Measurements from ENCODE around the gene OSBPL10. TPM values are rescaled to one million over a fixed set of nuclear protein-coding genes. Genes with fewer than 3 reads are reported as not detected.

The OSBPL10 gene
- polyA plus RNA-seq, 1 experiment = 11.2 TPM

DNA sequence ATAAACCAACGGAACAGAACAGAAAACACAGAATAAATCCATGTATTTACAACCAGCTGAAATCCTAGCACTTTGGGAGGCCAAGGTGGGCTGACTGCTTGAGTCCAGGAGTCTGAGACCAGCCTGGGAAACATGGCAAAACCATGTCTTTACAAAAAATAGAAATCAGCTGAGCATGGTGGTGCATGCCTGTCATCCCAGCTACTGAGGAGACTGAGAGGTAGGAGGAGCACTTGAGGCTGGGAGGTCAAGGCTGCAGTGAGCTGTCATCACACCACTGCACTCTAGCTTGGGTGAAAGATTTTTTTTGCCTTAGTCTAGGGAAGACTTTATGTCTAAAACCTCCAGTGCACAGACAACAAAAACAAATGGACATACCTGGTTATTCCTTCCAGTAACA is 327.6 kb downstream of the OSBPL10 start:
- no peaks in the 10 kb centered on the region for H3K27me3 ChIP-seq (ENCODE audit: control insufficient read depth, insufficient read depth, low read length)
- CTCF ChIA-PET = interaction anchor here (0.7 kb wide), 1 partner anchor 500 kb away, joined by 3 read pairs; no protein-coding TSS in a partner anchor
- no peak for TF ChIP-seq CTCF (IDR thresholded peaks at IDR 0.05; ENCODE audit: insufficient read depth, low read depth, low read length)
- no peak for DNase-seq (ENCODE audit: low read depth)
- POLR2A ChIA-PET = no interaction called here
- no peak overlapping the region for H3K4me3 ChIP-seq (ENCODE audit: low read depth, low read length)
- H3K36me3 ChIP-seq (ENCODE audit: control insufficient read depth, insufficient read depth, low read length) = peaks cover 1% of the 10 kb centered on the region; the same call in 1 of the 2 replicates

GRCh38 chr3:31652296-31652695 is 328.8 kb downstream of the OSBPL10 start:
- no peak for DNase-seq (ENCODE audit: low read depth)
- ChIA-PET POLR2A (no interaction called here), CTCF (no interaction called here)
- TF ChIP-seq CTCF (IDR thresholded peaks at IDR 0.05; ENCODE audit: insufficient read depth, low read depth, low read length) = no peak
- peaks cover 2% of the 10 kb centered on the region for H3K36me3 ChIP-seq (ENCODE audit: control insufficient read depth, insufficient read depth, low read length)
- H3K27me3 ChIP-seq (ENCODE audit: control insufficient read depth, insufficient read depth, low read length) = no peaks in the 10 kb centered on the region
- H3K4me3 ChIP-seq (ENCODE audit: low read depth, low read length) = no peak overlapping the region

GRCh38 chr3:31648286-31648968 is 332.6 kb downstream of the OSBPL10 start:
- H3K36me3 ChIP-seq (ENCODE audit: control insufficient read depth, insufficient read depth, low read length) = peaks cover 2% of the 10 kb centered on the region
- DNase-seq (ENCODE audit: low read depth) = no peak
- POLR2A ChIA-PET = no interaction called here
- no peak for TF ChIP-seq CTCF (IDR thresholded peaks at IDR 0.05; ENCODE audit: insufficient read depth, low read depth, low read length)
- H3K4me3 ChIP-seq (ENCODE audit: low read depth, low read length) = no peak overlapping the region
- CTCF ChIA-PET = no interaction called here
- no peaks in the 10 kb centered on the region for H3K27me3 ChIP-seq (ENCODE audit: control insufficient read depth, insufficient read depth, low read length)

GRCh38 chr3:31645256-31645655 is 335.8 kb downstream of the OSBPL10 start:
- no peak for DNase-seq (ENCODE audit: low read depth)
- POLR2A ChIA-PET = no interaction called here
- CTCF ChIA-PET = no interaction called here
- no peak overlapping the region for H3K4me3 ChIP-seq (ENCODE audit: low read depth, low read length)
- no peak for TF ChIP-seq CTCF (IDR thresholded peaks at IDR 0.05; ENCODE audit: insufficient read depth, low read depth, low read length)
- peaks cover 2% of the 10 kb centered on the region for H3K36me3 ChIP-seq (ENCODE audit: control insufficient read depth, insufficient read depth, low read length)
- H3K27me3 ChIP-seq (ENCODE audit: control insufficient read depth, insufficient read depth, low read length) = no peaks in the 10 kb centered on the region

- DNase-seq (ENCODE audit: low read depth) = no peak
- TF ChIP-seq CTCF (IDR thresholded peaks at IDR 0.05; ENCODE audit: insufficient read depth, low read depth, low read length) = no peak
- H3K36me3 ChIP-seq (ENCODE audit: control insufficient read depth, insufficient read depth, low read length) = no peaks in the 10 kb centered on the region
- CTCF ChIA-PET = no interaction called here
- POLR2A ChIA-PET = no interaction called here
- H3K27me3 ChIP-seq (ENCODE audit: control insufficient read depth, insufficient read depth, low read length) = no peaks in the 10 kb centered on the region
- H3K4me3 ChIP-seq (ENCODE audit: low read depth, low read length) = no peak overlapping the region
These were observed 341.2 kb downstream of the OSBPL10 start for GRCh38 chr3:31639828-31640227.
